GM19395 (cell line): Measurements from ENCODE around the gene PANK4.
"Not testable (repeated sequence)": the region's sequence is repeated elsewhere in the genome, so short reads cannot be mapped to it uniquely, and the experiment has no call there.

Experiments used
- ATAC-seq: cut with Tn5 transposase; IDR thresholded peaks from one replicate; pipeline ENCODE4 v1.9.1; 2021; ENCODE audit warnings: mild to moderate bottlenecking, moderate library complexity; ENCODE audit not compliant: unreplicated experiment

The PANK4 gene

DNA sequence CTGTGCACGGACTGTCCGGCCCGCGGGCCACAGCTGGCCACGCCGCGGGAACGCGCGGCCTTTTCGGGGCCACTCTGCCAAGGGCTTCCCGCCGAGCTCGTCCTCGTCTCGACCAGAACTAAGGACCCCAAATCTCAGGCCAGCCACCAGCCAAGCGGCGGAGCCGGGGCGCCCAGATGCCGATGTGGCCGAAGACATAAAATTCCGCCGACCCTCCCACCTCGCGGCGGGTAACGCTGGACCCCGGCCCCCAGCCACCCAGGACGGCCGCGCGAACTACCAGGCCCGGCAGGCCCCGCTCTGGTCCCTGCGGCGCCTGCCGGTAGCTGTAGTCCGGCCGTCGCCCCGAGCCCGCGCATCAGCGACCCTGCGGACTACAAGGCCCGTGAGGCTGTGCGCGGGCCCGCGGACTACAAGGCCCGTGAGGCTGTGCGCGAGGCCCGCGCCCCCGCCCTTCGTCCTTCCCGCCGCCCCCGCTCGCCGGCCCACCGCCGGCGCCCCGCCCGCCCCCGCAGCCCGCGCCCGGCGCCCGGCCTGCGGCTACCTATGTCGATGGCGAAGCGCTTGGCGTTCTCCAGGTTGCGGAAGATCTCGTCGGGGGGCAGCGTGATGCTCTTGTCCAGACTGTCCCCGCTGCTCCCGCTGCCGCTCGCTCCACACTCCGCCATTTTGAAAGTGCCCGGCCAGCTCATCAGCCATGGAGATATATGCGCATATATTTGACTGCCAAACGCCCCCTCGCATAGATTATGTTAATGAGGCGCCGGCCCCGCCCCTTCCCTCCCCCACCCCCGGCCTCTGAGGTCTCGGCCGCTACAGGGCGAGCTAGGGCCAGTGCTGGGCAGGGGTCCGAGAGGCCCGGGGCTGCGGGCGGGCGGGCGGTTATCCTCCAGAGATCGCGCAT, at the start of gene PANK4:
Gene PANK4, minus strand, starts transcription at position 677 of the 904 bp plus-strand sequence. Its CDS starts 9 bp downstream, at position 668.
- ATAC-seq = peak; percentile 78

DNA sequence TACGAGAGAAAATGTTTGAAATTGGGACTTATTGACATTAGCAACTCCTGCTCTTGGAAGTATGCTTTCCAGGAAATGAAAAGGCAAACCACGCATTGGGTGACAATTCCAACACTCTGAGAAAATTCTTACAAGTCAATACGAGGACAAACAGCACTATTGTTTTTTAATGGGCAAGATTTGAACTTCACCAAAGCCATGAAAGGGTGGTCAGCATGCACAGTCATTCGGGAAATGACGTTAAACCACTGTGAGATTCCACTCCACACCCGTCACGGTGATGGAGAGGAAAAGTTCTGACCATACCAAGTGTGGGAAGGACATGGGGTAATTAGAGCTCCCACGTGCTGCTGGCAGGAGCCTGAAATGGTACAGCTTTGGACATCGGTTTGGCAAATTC, 48.0 kb upstream of the PANK4 start:
- no peak for ATAC-seq

GRCh38 chr1:2573250-2573920, 47.0 kb upstream of the PANK4 start:
- ATAC-seq = no peak

GRCh38 chr1:2571348-2571747, 45.0 kb upstream of the PANK4 start:
- no peak for ATAC-seq

DNA sequence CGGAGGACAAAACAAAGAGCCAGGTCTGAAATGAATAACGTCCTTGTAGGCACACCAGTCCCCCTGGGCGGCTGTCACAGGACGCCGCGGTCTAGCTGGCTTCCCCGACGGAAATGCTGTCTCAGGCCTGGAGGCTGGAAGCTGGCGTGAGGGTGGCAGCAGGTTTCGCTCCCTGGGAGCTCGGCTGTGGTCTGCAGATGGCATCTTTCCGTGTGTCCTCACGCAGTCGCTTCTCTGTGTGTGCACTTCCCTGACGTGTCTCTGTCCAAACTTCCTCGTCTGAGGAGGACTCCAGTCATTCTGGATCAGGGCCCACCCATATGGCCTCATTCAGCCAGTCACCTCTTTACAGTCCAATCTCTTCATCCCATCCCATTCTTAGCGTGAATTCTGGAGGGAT, 43.9 kb upstream of the PANK4 start:
- ATAC-seq = no peak

GRCh38 chr1:2569703-2570102, 43.3 kb upstream of the PANK4 start:
- ATAC-seq = not testable (repeated sequence)

DNA sequence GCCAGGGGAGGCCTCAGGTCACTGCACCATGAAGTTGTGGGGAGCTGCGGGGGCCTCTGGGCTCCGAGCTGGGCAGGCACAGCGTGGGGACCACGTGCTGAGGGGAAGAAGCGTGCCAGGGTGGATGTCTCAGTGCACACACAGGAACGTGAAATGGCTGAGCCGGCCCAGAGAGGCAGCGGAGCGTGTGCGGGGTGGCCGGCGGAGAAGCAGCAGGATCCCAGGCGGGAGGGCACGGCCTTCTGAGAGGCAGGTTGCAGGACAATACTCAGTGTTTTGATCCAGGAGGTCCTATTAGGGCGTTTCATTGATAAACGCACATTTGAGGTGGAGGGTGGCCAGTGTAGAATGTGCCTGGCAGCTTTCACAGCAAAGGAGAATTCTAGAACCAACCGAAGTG, 42.7 kb upstream of the PANK4 start:
- no peak for ATAC-seq

GRCh38 chr1:2568187-2568816, 41.9 kb upstream of the PANK4 start:
- ATAC-seq = not testable (repeated sequence)

- no peak for ATAC-seq
Measured at GRCh38 chr1:2567083-2567679, 40.8 kb upstream of the PANK4 start.

DNA sequence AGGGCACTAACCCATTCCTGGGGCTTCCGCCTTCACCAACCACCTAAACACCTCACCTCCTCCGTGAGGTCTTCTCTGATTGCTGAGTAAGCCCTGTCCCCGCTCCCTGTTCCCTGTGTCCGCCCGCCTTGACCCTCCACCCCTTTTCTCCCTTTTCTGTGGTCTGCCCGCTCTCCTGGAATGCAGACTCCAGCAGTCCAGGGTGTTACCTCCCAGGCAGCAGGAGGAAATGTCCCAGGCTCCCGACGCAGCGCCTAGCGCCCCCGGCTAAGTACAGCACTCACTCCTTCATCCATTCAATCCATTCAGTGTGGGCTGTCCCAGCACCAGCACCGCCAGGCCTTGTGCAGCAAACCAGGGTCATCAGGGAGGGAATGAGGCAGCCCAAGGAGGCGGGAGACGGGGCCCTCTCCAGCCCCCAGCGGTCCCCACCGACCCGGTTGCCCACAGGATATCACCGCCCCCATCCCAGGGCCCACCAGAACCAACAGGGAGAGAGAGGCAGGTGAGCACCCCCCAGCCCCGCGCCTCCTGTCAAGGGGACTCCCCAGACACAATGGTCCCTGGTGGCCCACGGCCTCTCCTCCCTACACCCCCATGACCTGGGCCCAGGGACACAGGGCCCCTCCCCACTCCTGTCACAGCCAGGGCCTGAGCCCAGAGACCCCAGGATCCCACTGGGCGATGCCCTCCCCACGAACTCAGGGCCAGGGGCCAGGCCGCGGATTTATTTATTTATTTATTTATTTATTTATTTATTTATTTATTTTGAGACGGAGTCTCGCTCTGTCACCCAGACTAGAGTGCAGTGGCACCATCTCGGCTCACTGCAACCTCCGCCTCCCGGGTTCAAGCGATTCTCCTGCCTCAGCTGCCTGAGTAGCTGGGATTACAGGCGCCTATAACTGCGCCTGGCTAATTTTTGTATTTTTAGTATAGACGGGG, 40.0 kb upstream of the PANK4 start:
- no peak for ATAC-seq

- no peak for ATAC-seq
Measured at GRCh38 chr1:2564815-2565374, 38.5 kb upstream of the PANK4 start.

- no peak for ATAC-seq
Measured at GRCh38 chr1:2564006-2564814, 37.8 kb upstream of the PANK4 start.

DNA sequence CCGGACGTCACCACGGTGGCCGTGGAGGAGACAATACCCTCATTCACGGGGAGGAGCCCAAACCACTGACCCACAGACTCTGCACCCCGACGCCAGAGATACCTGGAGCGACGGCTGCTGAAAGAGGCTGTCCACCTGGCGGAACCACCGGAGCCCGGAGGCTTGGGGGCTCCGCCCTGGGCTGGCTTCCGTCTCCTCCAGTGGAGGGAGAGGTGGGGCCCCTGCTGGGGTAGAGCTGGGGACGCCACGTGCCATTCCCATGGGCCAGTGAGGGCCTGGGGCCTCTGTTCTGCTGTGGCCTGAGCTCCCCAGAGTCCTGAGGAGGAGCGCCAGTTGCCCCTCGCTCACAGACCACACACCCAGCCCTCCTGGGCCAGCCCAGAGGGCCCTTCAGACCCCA, 36.8 kb upstream of the PANK4 start:
- no peak for ATAC-seq

DNA sequence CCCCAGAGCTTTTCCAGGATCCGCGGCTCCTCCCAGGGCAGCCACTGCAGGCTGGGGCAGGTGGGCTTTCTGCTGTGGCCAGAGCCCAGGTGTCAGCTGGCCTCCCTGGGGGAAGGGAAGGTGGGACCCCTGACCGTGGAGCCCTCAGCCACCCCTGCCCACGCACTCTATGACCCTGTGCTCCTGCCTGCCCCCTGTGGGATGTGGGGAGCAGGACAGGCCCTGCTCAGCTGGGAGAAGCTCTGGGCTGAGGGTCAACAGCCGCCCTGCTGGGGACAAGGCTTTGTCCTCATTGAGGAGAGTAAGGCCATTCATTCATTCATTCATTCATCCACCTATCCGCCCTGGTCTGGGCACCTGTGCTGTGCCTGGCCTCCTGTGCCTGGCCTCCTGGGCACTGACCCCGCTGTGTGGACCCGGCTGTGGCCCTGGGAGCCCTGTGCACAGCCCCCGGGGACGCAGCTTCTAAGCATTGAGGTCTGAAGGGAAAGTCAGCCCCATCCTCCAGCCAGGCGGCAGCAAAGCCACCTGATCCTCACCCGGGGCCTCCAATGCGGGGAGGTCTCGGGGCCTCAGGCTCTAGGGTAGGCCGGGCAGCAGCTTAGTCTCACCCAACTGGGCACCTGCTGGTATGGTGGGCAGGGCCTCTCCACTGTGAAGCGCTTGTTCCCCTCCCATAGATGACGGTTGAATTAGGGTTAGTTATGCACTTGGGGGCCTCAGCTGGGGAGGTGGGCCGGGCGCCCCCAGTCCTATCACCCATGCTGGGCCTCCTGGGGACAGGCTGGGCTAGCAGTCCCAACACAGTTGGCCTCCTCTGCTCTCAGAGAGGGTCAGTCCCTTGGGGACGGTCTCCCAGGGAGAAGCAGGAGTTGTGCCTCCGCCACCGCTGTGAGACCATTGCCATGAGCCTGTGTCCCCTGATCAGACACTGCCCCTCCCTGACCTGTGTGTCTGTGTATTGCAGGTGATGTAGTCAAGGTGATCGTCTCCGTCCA, 35.8 kb upstream of the PANK4 start:
- no peak for ATAC-seq

DNA sequence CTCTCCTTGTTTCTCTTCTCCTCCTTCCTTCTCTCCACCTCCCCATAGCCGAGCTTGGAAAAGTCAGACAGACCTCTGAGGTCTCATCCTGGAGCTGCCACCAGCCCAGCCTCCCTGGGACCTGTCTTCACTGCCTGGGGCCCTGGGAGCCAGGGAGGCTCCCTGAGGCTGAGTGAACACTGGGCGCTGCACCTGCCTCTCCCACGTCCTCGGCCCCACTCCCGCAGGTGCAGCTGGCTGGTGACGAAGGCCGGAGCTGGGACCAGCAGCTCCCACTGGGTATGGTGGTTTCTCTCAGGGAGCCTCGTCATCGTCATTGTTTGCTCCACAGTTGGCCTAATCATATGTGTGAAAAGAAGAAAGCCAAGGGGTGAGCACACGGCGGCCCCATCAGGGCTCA, 35.0 kb upstream of the PANK4 start:
- ATAC-seq = no peak

DNA sequence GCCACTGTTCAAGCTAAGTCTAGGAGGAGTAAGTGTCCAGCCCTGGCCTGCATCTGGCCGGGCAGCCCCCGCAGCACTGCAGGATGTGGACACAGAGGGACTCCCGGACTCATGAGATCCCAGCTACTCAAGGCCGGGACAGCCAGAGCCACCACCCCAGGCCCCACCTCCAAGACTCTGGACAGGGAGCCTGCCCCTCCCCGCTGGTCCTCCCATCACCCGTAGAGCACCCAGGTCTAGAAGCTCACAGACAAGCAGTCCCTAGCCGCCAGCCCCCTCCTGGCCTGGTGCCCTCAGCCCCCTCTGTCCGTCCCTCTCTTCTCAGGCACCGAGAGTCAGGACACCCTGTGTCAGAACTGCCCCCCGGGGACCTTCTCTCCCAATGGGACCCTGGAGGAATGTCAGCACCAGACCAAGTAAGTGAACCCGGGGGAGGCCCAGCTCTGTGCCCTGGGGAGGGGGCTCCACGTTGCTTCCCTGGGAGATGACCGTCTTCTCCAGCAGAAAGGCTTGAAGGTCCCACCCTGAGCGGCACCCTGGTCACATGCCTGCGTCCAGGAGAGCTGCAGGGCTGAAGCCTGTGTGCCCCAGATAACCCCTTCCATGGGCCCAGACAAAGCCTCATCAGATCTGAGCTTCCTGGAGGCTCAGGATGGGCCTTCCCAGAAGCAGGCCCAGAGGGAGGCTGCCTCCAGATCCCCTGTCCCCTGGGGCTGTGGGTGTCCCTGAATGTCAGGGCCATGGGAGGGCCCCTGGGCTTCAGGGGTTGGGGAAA, 34.1 kb upstream of the PANK4 start:
- no peak for ATAC-seq
